GM18951 (cell line): ENCODE data around the gene RLF.
A peak's percentile ranks its signal among the peaks of the same experiment; 100 is the strongest.

ENCODE experiments used
- POLR2A ChIP-seq: IDR thresholded peaks from 4 replicates; pipeline ENCODE4 v1.6.1; 2011; ENCODE audit warnings: mild to moderate bottlenecking; ENCODE audit not compliant: insufficient read length, insufficient read depth; ENCODE audit errors: extremely low read depth
- in situ Hi-C: fragments of 300-500 bp; cut with MboI; formaldehyde crosslinking; loops from one replicate; pipeline ENCODE4 v1.12.0; 2022; ENCODE audit warnings: low sequenced_read_pairs, mixed read lengths, inconsistent platforms; ENCODE audit not compliant: unreplicated experiment

The RLF gene

DNA sequence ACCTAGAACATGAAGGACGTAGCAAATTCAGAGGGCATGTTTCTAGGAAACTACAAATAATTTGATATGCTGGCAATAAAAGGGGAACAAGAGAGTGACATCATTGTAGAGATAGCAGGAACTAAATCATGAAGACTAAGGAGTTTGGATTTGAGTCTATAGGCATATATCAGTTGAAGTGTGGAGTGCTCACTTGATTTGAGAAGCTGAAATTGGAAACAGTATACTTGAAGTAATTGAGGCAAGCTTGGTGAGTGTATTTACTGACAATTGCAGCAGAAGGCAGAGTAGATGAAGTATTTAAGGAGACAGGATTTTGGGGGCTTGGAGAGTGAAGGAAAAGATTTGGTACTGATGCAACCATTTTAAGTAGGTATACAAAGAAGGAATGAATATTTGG, 80.2 kb downstream of the RLF start:
- TF ChIP-seq POLR2A = no peak
- in situ Hi-C loops = no loop called here

DNA sequence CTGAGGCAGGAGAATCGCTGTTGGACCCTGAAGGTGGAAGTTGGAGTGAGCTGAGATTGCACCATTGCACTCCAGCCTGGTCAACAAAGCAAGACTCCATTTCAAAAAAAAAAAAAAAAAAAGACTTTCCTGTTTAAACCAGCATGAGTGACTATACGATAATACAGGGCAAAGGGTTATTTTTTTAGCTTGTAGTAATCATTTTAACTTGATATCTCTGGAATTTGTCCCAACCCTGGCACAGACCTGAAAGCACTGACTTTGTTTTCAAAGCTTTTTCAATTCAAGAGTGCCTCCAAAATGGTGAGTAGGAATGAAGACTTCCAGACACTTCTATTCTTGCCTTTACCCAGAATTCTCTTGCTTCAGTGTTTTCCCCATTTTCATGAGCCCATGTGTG, 82.2 kb downstream of the RLF start:
- in situ Hi-C loops = no loop called here
- TF ChIP-seq POLR2A = no peak

- in situ Hi-C loops = no loop called here
- TF ChIP-seq POLR2A = no peak
Measured at GRCh38 chr1:40244138-40244744, 83.1 kb downstream of the RLF start.

- no peak for TF ChIP-seq POLR2A
- in situ Hi-C loops = no loop called here
Measured at GRCh38 chr1:40245686-40246085, 84.5 kb downstream of the RLF start.

- TF ChIP-seq POLR2A = no peak
- in situ Hi-C loops = no loop called here
Measured at GRCh38 chr1:40247655-40248054, 86.5 kb downstream of the RLF start, which contains the start of gene TMCO2. Gene TMCO2 (plus strand): TSS chr1:40247937. CDS start chr1:40247994, 57 bp downstream.

DNA sequence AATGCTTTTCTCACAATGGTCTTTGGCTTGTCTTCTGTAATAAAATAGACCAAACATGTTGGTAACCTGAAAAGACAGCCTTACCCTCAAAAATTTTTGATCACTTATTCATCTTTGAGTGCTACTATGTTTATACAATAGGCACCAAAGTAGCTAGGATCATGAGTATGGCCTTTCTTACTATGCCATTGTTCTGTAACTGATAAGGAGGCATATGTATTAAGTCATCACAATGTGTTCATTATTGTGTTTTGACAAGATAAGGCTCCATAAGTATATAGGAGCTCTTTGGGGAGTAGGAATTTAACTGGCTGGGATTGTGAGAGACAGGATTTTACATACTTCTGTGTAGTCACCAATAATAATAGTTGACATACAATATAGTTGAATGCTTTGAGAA, 87.2 kb downstream of the RLF start:
- in situ Hi-C loops = no loop called here
- no peak for TF ChIP-seq POLR2A

DNA sequence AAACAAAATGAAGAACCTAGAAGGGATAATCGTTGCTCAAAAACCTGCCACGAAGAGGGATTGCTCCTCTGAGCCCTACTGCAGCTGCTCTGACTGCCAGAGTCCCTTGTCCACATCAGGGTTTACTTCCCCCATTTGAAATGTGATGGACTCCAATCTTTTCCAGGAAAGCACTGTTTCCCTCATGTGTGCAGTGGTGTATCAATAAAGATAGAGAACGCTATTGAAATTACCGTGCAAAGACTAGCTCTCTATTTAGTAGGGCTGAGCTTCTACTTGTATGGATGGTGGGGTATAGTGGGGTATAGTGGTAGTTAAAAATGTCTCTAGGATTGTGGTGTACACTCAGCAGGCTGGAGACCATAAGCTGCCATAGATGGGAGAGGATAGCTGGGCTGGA, 90.3 kb downstream of the RLF start:
- in situ Hi-C loops = no loop called here
- no peak for TF ChIP-seq POLR2A

DNA sequence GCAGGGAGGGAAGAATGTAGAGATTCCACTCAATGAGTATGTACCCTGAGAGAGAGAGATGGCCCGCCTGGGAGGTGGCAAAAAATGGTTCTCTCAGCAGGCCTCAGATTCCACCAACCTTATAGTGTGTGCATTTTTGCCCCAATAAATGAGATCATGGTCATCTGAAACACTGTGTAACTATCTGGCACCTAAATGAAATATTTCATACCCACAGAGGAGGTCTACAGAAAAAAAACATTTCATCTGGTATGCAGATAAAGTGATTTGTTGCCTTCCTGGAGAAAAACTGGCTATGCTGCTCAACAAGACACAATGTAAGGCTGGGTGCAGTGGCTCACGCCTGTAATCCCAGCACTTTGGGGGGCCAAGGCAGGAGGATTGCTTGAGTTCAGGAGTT, 91.4 kb downstream of the RLF start:
- in situ Hi-C loops = no loop called here
- no peak for TF ChIP-seq POLR2A

GRCh38 chr1:40255231-40255630, 94.0 kb downstream of the RLF start:
- in situ Hi-C loops = no loop called here
- TF ChIP-seq POLR2A = no peak

GRCh38 chr1:40256401-40257084, 95.4 kb downstream of the RLF start:
- TF ChIP-seq POLR2A = no peak
- in situ Hi-C loops = no loop called here

- in situ Hi-C loops = no loop called here
- no peak for TF ChIP-seq POLR2A
Measured at GRCh38 chr1:40257313-40257687, 96.1 kb downstream of the RLF start.

DNA sequence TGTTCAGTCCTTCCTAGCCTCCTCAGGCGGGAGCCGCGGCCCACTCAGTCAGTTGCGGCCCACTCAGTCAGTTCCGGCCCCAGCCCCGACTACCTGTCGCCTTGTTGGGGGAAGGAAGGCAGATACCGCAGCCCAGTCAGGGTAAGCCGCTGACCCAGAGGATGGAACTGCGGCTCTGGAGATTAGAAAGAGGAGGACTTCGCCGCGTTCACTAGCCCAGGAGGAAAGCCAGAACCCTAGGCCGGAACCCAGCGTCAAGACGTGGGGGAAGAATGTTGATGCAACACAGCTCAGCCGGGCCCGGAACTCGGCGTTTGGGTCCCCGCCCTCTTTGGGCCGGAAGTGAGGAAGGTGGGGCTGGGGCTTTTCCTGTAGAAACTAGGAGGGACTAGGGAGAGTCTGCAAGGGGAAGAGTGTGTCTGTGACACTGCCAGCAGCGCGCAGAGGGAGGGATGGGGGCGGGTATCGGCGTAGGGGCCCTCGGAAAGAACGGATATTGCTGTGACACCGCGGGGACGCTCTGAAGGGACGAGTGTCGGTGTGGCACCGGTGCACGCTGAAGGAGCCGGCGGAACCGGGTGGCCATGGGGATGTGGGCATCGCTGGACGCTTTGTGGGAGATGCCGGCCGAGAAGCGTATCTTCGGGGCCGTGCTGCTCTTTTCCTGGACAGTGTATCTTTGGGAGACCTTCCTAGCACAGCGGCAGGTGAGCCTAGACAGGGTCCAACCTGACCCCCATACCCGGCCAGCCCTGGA, 96.7 kb downstream of the RLF start, which contains the start of gene ZMPSTE24:
ZMPSTE24 (plus strand) TSS at position 549 of the 757 bp plus-strand sequence; CDS start at position 585, 36 bp downstream.
- in situ Hi-C loops = no loop called here
- peak; percentile 78 for TF ChIP-seq POLR2A

DNA sequence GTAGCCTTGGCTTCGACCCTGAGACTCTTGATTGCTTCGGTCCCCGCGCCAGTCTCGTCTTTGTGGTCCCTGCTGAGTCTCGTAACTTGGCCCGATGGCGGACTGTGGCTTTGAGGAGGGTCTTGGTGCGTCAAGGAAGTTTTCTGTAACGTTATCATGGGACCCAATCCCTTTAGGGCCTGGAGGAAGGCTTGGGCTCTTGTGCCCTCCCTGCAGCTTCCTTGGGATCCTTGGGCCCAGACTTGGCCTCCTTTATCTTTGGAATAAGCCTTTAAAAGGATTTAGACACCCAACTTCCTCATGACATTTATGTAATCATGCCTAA, 97.2 kb downstream of the RLF start:
- in situ Hi-C loops = no loop called here
- no peak for TF ChIP-seq POLR2A

GRCh38 chr1:40264354-40264781, 103.2 kb downstream of the RLF start:
- in situ Hi-C loops = no loop called here
- TF ChIP-seq POLR2A = no peak
